Esophagus squamous epithelium (tissue), 4 donors: ENCODE measurements around the gene CREB3L1.

Experiments
- CTCF ChIP-seq, 6 experiments: fragments of 450-650 bp in 4 of 6; fragments of 200-600 bp in 2 of 6; sonication (generic) in 2 of 6; IDR thresholded peaks; one replicate each; pipeline ENCODE4 v1.5.1; 2016 to 2019; ENCODE audit warnings: antibody characterized with exemption in 6 of 6, mild to moderate bottlenecking in 4 of 6, moderate library complexity in 4 of 6
- POLR2A ChIP-seq, 4 donors: fragments of 450-650 bp; IDR thresholded peaks; one replicate each; pipeline ENCODE4 v1.6.1; 2017; ENCODE audit warnings: antibody characterized with exemption in 4 of 4, mild to moderate bottlenecking in 4 of 4, moderate library complexity in 3 of 4

DNA sequence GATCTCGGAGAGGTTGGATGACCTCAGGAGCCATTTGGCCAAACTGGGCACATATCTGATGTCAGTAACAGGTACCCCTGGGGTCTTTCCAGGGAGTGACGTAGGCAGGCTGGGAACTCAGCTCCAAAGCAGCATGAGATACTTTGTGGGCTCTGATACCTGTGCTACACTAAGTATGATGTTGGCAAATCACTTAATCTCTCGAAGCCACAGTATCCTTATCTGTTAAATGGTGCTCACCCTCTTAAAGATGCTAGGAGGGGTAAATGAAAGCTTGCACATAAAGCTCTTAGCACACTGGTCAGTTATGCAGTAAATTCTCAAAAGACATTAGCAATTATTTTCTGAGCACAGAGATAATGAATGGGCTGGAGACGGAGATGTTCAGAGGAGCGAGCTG, 52.7 kb downstream of the CREB3L1 start:
- TF ChIP-seq CTCF (IDR thresholded peaks at IDR 0.05) (no peak), POLR2A (IDR thresholded peaks at IDR 0.05) (no peak)
